Measurements from ENCODE around the gene NOVA2. TPM values are rescaled to one million over a fixed set of nuclear protein-coding genes. Genes with fewer than 3 reads are reported as not detected.

NOVA2 gene, protein sequence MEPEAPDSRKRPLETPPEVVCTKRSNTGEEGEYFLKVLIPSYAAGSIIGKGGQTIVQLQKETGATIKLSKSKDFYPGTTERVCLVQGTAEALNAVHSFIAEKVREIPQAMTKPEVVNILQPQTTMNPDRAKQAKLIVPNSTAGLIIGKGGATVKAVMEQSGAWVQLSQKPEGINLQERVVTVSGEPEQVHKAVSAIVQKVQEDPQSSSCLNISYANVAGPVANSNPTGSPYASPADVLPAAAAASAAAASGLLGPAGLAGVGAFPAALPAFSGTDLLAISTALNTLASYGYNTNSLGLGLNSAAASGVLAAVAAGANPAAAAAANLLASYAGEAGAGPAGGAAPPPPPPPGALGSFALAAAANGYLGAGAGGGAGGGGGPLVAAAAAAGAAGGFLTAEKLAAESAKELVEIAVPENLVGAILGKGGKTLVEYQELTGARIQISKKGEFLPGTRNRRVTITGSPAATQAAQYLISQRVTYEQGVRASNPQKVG
- 3.7 and 6.2 TPM in 2 replicates for total RNA-seq

DNA sequence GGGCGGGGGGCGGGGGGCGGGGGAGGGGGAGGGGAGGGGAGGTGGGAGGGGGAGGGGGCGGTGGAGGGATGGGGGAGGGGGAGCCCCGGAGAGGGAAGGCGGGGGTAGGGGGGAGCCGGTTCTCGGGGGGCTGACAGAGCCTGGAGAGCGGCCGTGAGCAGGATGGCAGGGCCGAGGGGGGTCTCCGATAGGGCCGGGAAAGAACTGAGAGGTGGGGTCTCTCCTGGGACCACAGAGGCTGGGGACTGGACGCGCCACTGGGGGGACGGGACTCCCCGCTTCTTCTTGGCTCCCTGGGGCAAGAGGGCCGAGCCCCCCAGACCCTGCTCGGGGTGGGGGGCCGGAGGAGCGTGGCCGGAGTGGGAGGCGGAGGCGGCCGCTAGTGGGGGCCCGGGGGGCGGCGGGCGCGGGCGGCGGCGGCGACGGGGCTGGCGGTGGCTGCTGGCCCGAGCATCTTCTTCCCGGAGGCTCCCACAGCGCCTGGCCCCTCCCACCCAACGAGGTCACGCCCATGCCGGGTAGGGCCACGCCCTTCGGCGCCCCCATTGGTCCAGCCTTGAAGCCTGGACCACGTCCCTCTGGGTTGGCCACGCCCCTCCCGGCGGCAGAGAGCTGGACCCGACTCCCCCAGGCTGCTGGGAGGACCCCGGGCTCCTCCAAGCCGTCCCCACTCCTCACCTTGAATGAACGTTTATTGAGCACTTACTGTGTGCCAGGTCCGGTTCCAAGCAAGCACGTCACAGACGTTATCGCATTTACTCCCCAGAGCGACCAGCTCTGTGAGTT is at the start of gene NOVA2:
Gene NOVA2 (minus strand): TSS at position 313 of the 786 bp plus-strand sequence. CDS start 514 bp downstream, outside the sequence.
- peak; percentile 93 to 95 for DNase-seq (ENCODE audit: low read depth in 2 of 2)

DNA sequence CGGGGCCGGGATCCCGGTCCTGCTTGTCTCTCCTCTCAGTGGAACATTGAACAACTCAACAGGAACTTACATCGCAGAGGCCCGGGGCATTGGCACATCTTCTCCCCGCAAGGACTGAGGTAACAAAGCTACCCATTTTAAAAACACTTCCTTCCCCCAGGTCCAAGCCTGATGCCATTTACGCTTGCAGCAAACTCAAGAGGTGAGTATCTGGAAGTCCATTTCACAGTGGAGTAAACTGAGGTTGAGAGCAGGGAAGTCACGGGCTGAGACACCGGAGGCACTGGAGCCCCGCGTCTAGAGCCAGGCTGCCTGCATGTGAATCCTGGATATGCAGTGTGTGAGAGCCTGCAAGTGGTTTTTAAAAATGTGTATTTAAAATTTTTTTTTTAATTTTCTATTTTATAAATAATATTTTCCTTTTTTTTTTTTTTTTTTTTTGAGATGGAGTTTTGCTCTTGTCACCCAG is 49.7 kb upstream of the NOVA2 start:
- DNase-seq (ENCODE audit: low read depth in 2 of 2): no peak

DNA sequence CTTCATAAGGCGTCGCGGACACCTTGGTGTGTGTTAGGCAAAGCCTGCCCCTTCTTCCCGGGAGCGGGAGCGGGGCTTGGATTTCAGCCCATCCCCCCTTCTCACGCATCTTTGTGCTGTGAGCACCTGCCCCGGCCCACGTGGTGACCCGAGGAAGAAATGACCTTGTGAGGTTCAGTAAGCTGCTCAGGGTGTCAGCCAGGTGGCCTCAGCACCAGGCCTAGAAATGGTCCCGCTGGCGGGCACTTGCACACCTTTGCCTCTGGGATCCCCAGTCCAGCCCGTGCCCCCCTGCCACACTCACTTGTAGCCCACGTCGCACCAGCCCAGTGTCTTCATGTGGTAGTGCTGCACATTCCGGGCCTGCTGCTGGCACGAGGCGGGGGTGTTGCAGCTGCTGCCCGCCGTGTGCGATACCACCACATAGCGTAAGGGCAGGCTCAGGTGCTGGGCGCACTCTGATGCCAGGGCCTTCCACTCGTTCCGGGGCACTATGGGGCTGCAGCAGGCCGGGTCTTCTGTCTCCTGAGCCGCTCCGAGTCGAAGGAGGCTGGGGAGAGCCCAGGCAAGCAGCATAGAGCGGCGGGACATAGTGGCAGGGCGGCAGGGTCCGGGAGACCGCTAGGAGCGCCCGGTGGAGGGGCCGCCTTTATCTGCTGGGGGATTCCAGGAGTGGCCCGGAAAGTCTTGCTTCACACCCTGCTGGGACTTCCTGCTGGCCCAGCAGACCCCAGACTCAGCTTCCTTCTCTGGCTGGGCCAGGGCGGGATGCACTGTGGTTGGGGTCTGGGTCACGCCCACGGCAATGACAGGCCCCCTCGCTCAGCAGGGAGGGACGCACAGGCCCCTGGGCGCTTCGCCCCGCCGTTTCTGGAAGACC is 49.0 kb upstream of the NOVA2 start, which contains the start of gene PGLYRP1:
Gene PGLYRP1 (minus strand): TSS at position 623 of the 880 bp plus-strand sequence. CDS start 32 bp downstream, at position 591.
- DNase-seq (ENCODE audit: low read depth in 2 of 2): no peak

DNA sequence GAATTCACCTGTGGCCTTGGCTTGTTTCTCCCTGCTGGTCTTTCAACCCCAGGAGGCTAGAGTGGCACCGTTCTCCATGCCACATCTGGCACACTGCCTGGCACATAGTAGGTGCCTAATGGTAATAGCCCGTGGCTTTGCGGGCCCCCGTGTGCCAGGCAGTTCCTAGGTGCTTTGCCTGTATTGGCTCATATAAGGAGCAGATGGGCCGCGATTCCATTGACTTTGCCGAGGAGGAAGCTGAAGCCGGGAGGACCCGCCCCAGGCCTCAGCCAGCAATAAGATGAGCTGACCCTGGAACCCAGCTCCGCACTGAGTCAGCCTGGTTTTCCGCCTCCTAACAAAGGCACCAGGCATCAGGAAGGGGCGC is 48.4 kb upstream of the NOVA2 start:
- peak in 1 of 2 donors; percentile 50 for DNase-seq (ENCODE audit: low read depth in 2 of 2)

DNA sequence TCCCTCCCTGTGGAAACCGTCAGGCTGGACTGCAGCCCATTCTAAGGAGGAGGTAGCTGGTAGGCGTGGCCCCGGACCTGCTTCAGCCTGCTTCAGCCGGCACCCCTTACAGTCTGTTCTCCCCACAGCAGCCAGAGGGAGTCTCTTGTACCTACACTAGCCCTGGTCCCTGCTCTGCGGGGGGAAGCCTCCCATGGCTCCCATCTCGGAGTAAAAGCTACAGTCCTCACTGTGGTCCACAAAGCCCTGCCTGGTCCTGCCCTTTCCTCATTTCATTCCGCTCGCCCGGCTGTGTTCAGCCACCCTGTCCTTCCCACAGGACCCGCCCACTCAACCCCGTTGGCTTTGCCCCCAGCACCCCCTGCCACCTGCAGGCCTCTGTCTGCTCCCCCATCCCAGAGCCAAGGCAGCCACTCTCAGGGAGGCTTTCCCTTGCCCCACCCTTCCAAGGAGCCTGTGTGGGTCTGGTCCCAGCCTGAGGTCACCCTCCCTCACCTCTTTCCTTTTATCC is 47.9 kb upstream of the NOVA2 start:
- no peak for DNase-seq (ENCODE audit: low read depth in 2 of 2)

DNA sequence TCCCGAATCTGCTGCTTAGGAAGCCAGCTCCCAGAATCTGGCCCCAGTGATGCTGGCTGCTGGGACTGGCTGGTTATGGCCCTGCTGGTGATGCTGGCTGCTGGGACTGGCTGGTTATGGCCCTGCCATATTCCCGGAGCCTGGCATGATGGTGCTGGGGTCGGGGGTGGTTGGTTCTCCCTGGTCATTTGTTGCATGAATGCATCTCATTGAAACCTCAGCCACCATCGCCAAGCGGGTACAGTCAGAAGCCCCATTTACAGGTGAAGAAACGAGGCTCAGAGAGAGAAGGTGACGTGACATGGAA is 47.1 kb upstream of the NOVA2 start:
- no peak for DNase-seq (ENCODE audit: low read depth in 2 of 2)

DNA sequence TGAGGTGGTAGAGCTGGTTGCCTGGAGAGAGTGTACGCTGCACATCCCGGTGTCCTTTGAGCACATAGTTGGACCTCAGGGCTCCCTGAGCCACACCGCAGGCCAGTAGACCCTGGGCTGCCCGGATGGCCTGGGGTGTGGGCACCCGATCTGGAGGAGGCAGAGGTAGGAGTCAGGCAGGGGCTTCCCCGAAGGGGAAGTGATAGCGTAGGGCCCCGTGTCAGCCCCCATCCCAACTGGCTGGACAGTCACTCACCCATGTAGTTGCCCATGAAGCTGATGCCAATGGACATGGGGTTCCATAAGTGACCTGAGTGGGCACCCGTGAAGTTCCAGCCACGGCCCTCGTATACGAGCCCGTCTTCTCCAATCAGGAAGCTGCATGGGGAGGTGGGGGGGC is 45.6 kb upstream of the NOVA2 start:
- no peak for DNase-seq (ENCODE audit: low read depth in 2 of 2)

DNA sequence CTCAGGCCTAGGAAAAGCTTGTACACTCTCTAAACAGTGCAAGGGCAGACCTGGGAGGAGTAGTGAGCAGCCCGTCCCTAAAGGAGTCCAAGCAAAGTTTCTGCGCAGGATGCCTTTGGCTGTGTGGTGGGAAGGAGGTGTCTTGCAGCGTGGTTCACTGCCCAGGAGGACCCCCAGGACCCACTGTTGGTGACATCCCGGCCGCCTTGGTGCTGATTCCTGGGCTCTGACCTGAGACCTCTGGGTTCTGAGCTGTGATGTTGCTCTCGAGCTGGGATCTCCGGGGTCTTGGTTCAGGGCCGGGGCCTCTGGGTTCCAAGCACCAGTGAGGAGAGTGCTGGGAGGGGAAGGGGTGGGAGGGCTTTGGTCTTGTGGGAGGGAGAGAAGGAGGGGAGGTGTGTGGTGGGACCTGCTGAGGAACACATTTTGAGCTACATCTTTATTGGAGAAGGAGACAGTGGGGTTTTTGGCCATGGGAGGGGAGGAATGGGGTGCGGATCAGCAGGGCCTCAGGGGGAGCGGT is 45.1 kb upstream of the NOVA2 start:
- no peak for DNase-seq (ENCODE audit: low read depth in 2 of 2)

DNA sequence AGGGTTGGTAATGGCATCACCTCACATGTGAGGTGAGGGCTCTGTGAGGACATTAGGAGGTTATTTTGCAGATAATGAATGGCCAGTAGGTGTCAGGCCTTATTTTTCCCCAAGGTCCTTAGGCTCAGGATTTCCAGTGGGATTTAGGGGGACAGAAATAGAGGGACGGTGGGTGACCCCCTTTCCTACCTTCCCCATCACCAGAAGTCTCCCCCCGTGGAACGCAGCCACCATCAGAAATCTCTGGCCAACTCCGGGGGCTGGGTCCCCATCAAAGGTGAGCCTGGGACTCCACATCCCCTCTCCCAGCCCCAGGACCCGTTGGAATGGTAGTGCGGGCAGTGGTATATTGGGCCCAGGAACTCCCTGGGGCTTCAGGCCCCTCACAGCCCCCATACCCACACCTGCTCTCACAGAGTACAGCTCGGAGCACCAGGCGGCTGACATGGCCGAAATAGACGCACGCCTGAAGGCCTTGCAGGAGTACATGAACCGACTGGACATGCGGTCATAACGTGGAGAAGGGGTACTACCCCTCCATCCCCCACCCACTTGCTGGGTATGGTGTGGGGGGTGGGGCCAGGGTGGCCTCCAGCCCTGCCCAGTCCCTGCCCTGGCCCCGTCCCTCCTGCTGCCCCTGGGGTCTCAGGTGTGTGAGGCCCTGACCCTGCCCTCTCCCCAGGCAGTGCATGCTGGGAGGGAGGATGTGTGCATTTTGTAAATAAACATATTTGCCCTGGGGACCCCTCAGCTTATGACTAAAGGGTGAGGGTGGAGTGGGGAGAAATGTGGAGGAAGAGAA is 44.4 kb upstream of the NOVA2 start:
- no peak for DNase-seq (ENCODE audit: low read depth in 2 of 2)

DNA sequence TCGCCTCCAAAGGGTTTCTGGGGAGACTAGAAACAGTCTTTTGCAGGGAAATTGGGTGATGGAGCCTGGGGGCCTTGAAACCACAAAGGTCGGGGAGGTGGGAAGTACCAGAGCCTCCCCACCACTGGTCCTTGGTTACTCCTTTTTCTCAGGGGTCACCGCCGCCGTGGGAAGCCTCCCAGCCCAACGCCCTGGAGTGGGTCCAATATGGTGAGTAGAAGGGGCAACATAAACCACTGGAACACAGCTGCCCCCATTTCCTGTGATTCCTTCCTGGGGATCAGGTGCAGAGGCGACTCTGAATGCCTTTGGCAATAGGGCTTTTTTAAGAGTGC is 43.4 kb upstream of the NOVA2 start:
- DNase-seq (ENCODE audit: low read depth in 2 of 2): no peak

DNA sequence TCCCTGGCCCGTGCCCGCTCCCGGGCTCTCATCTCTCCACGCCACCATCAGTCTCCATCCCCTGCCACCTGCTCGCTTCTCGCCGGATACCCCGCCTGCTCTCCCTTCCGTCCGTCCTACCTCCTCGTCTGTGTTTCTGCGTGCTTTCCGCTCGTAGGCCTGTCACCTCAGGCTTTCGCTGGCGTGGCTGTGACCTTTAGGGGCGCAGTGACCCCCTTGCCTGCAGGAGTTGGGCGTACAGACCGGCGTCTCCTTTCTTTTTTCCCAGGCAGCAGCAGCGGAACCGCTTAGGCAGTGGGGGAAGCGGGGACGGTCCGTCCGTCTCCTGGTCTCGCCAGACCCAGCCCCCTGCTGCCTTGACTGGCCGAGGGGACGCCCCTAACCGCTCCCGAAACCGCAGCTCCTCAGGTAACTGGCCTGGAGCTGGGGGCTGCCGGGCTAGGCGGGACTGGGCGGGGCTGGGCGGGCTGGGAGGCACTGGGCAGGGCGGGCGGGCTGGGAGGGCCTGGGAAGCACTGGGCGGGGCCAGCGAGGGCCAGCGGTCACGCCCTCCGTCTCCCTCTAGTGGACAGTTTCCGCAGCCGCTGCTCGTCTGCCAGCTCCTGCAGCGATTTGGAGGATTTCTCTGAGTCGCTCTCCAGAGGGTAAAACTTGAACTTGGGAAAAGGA is 42.9 kb upstream of the NOVA2 start:
- peak; percentile 80 to 85 for DNase-seq (ENCODE audit: low read depth in 2 of 2)

DNA sequence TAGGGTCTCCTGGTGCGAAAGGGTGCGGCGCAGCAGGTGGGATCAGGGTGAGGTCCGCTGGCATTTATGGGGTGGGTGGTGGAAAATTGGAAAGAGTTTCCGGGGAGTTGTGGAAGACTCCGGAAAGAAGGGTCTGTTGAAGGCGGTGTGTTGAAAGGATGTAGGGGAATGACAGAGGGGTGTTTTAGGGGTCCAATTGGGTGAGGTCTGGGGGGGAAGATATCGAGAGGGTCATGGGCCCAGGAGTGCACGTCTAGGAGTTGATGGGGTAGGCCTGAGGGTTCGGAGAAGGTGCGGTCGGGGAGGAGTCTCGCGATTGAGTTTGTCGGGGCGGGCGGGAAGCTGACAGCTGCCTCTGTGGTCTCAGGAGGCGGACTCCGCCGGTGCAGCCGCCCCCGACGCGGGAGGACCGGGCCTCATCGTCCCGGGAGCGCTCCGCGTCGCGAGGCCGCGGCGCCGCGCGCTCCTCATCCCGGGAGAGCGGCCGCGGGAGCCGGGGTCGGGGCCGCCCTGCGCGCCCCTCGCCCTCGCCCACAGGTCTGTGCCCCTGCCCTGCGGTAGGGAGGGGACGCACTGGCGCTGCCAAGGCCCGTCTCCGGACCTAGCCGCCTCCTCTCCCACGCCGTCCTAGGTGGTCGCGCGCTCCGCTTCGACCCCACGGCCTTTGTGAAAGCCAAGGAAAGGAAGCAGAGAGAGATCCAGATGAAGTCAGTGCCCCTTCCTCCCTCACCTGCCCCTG is 42.2 kb upstream of the NOVA2 start:
- no peak for DNase-seq (ENCODE audit: low read depth in 2 of 2)

DNA sequence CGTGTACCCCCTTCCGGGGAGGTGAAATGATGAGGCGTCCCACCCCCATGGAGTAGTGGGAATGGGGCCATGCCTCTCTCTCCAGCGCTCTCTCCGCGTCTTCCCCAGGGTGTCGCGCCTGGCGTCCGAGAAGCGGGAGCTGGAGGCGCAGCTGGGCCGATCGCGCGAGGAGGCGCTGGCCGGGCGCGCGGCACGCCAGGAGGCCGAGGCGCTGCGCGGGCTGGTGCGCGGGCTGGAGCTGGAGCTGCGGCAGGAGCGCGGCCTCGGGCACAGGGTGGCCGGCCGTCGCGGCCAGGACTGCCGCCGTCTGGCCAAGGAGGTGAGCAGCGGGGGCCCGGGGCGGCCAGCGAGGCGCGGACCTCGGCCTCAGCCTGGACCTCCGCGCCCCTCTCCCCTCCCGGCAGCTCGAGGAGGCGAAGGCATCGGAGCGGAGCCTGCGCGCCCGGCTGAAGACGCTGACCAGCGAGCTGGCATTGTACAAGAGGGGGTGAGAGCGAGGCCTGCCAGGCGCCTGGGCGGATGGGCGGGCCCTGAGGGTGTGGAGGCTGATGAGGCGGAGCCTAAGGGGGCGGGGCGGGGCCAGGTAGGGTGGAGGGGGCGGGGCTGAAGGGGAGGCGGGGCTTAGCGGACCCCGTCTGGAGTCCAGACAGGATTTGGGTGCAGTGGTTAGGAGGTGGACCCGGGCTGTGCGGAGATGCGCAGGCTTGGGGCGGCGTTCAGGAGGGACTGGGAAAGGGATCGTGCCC is 41.4 kb upstream of the NOVA2 start:
- peak; percentile 38 to 39 for DNase-seq (ENCODE audit: low read depth in 2 of 2)

DNA sequence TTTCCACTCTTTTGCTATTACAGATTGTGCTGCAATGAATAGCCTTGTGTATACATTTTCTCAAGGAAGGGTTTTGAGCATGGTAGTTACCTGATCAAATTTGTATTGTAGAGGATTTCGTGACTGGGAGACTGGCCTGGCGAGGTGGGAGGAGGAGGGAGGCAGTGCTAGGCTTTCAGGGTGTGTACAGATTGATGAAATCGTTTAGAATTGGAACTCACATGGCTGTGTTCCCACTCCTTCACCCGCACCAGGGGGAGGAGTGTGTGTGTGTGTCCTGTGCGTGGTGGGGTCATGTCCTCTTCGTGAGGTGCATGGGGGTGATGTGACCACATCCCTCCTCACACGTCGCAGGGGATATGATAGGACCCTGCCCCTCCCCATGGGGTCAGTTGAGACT is 40.9 kb upstream of the NOVA2 start:
- DNase-seq (ENCODE audit: low read depth in 2 of 2): no peak

DNA sequence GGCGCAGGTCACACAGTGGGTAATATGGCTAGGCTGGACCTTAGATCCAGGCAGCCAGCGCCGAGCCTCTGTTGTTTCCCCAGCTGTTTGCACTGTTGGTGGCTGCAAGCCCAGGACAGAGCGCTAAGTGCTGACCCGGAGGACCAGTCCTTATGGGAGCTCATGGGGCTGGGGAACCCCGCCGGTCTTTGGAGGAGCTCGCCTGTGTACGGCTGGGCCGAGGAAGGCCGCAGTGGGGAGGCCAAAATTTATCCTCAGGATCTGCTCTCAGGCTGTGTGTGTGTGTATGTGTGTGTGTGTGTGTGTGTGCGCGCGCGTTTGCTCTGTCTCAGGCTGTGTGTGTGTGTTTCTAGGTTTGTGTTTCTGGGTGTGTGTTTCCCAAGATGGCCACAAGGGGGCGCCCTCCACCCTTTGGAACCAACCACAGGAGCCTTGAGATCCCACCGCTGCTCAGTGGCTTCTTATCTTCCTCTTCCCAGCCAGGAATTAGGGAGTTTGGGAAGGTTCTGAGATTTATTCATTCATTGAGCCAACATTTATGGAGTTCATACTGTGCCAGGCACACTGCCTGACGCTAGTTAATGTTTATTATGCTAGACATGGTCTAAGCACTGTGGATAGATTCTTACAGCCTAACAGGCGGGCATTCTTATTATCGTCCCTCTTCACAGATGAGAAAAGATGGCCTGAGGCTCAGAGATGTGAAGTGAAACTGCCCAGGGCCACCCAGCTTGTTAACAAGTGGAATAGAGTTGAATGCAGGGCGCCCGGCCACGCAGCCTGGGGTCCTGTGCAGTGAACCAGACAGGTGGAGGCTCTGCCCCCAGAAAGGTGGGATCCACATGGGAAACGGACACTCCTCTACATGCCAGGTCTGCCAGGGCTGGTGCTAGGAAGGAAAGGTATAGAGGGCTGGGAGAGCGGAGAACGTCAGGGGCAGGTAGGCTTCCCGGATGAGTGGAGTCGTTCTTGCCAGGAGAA is 36.2 kb upstream of the NOVA2 start:
- DNase-seq (ENCODE audit: low read depth in 2 of 2): peak; percentile 64 to 72

DNA sequence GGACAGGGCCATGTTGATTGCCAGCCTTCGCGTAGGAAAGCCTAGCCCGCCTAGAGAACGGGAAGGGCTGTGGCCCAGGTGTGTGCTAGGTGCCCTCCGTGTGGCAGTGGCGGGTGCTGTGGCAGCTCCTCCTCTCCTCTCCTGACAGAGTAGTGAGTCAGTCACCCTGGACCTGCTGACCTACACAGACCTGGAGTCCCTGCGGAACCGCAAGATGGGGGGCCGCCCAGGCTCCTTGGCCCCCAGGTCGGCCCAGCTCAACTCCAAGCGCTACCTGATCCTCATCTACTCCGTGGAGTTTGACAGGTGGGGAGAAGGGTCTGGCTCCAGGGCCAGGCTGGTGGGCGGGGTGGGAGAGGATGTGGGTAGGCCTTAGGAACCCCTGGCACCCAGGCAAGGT is 32.7 kb upstream of the NOVA2 start:
- DNase-seq (ENCODE audit: low read depth in 2 of 2): no peak

DNA sequence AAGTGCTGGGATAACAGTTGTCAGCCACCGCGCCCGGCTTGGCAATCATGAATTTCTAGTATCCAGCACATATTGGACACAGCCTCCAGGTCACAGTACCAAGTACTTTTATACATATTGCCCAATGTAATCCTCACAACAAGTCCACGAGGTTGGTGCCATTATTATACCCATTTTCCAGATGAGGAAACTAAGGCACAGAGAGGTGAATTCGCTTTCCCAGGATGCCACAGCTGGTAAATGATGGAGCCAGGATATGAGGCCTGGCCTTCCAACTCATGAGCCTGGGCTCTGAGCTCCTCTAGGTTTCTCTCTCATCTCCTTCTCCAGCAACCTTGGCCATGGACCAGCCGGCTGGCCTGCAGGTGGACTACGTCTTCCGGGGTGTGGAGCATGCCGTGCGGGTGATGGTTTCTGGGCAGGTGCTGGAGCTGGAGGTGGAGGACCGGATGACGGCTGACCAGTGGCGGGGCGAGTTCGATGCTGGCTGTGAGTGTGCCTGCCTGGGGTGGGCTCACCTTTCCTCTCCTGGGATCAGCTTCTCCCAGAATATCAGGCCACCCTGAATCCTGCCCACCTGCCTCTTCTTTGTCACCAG is 29.1 kb upstream of the NOVA2 start:
- DNase-seq (ENCODE audit: low read depth in 2 of 2): no peak

Measured in lung microvascular endothelial cell (primary cell).